NCI-H1436 (cell line): ENCODE results near the gene RAD51B.
"Not testable (repeated sequence)": the region's sequence is repeated elsewhere in the genome, so short reads cannot be mapped to it uniquely, and the experiment has no call there.

Source experiments
- DNase-seq: peaks from one replicate; lab custom pipeline; 2025; lab: John Stamatoyannopoulos, UW

RAD51B gene

DNA sequence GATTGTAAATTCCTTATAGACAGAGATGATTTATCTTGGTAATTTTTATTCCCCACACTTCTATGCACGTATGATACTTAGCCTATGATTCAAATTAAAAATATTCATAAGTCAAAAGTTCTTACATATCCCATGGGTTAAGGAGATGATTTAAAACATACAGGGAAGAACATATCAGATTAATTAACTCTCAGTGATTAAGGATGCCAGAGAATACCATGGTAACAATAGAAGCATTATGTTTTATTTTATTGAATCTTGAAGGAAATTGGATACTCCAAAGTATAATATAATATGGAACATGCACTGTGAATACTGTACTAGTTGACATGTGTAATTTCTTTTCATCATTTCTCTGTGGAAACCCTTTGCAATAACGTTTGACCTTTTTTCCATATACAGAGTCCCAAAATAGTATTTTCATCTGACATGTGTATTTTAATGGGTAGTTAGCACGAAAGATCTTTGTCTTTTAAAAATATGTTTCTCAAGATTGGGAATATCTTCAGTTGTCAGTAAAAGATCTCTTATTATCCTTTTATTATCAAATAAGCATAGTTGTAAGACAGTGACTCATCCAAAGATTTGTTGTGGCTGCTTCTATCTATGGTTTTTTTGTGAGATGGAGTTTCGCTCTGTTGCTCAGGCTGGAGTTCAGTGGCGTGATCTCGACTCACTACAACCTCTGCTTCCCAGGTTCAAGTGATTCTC lies 166.7 kb downstream of the RAD51B start:
- no peak for DNase-seq

GRCh38 chr14:67987606-67988005 lies 168.0 kb downstream of the RAD51B start:
- no peak for DNase-seq

DNA sequence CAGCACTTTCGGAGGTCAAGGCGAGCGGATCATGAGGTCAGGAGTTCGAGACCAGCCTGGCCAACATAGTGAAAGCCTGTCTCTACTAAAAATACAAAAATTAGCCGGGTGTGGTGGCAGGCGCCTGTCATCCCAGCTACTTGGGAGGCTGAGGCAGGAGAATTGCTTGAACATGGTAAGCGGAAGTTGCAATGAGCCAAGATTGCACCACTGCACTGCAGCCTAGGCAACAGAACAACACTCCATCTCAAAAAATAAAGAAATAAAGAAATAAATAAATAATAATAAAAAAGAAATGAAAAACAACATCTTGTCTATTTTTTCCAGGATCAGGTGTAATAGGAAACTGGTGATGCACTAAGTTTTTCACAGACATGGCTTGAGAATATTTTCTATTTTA lies 168.6 kb downstream of the RAD51B start:
- DNase-seq = not testable (repeated sequence)

DNA sequence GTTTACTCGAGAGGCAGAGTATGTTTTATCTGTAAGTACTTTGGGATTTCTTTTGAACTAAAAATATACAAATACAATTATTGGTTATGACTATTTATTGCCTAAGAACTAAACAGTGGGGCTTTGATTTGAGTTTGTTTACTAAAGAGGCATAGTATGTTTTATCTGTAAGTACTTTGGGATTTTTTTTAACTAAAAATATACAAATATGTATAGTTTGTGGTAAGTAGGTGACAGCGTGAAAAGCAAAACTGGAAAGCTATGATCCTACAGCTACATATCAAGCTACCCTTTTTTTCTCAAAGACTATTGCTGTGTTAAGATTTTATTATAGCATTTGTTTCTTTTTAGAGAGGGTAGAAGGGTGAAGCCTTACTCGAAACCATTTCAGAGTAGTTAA lies 171.0 kb downstream of the RAD51B start:
- no peak for DNase-seq

DNA sequence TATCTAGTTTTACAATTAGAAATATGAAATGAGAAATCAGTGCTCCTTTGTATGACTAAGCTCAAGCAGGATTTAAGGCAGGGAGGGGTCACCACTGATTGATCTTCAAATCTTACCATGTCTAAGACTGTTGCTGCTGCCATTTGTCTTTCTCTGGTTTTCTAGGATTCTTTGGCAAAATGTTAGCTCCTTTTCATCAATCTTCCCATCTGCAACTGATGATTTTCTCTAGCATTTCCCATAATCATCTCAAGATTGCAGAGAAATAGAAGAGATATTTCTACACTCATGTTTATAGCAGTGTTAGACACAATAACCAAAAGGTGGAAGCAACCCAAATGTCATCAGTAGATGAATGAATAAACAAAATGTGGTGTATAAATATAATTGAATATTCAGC lies 175.0 kb downstream of the RAD51B start:
- DNase-seq = no peak

- no peak for DNase-seq
Measured at GRCh38 chr14:67996235-67996634, 176.7 kb downstream of the RAD51B start.

- no peak for DNase-seq
Measured at GRCh38 chr14:67998834-67999233, 179.3 kb downstream of the RAD51B start.

GRCh38 chr14:67999290-67999689 lies 179.7 kb downstream of the RAD51B start:
- no peak for DNase-seq

DNA sequence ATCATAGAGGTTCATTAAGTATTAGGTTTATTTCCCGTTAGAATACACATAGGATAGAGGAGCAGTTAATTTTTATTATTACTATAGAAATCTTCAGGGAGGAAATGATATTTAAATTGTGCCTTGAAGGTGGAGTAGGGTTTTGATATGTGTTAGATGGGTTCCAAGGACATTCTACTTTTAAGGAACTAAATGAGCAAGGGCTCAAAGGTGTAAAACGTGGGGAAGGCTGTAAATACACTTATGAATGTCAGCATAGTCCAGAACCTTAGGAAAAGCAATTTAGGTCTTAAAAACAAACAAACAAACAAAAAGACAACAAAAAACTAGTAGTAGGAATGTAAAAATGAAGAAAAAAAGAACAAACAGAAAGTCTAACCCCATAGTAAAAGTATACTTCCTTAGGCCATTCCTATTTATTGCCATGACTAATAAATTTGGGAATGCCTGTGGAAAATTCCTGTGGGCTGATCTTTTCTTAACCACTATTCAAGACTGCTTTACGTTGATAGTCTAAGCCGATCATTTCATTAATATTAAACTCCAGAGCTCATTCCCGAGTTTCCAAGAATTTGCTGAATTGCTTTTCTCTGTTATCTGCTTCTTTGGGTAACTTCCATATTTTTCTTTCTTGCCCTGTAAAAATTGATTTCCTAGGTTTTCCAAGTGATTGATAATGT lies 180.3 kb downstream of the RAD51B start:
- no peak for DNase-seq

DNA sequence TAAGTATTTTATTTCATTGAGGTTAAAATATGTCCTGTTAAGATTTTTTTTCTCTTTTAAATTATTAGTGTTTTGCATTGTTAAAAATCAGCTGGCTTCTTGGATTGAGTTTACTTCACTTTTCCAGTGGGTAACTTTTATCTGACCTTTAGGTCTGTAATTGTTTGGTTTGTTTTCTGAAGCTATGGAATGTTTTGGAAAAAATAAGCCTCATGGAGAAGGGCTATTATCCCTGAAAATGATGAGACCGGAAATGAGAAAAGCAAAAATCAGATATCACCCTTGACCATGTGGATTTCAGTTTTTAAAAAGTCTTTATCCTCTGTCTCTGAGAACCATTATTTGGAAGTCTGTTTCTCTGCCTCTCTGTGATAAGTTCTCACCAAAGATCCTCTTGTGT lies 180.9 kb downstream of the RAD51B start:
- no peak for DNase-seq

DNA sequence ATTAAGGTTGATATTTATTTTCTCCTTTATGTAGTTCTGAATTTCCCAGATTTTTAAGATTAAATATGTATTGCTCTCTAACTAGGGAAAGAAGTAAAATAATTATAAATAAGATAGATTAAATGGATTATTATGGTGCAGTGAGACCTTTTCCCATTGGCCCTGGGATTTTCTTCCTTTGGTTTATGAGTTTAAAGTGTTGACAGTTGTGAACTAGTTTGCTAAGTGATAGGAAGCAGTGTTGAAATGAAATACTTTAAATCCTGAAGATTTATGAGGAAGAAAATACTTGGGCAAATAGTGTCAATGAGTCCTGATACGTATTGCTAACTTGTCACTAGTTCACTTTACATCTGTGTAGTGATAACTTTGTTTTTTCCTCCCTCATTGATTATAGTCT lies 188.9 kb downstream of the RAD51B start:
- DNase-seq = no peak

- no peak for DNase-seq
Measured at GRCh38 chr14:68011406-68012028, 191.9 kb downstream of the RAD51B start.

GRCh38 chr14:68012871-68013270 lies 193.3 kb downstream of the RAD51B start:
- no peak for DNase-seq

DNA sequence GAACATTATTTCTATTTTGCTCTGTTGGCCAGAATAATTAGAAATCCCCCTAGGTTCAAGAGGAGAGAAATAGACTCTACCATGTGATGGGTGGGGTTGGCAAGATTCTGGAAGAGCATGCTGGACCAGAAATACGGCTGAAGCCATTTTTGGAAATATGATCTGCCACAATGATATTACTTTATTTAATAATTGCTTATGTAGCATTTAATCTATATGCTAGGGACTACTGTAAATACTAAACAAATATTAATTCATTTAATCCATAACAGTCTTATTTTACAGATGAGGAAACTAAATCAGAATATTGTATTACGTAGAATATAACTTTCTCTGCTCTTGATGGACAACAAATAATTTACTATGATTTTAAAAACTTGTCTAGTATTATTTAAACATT lies 193.7 kb downstream of the RAD51B start:
- no peak for DNase-seq

DNA sequence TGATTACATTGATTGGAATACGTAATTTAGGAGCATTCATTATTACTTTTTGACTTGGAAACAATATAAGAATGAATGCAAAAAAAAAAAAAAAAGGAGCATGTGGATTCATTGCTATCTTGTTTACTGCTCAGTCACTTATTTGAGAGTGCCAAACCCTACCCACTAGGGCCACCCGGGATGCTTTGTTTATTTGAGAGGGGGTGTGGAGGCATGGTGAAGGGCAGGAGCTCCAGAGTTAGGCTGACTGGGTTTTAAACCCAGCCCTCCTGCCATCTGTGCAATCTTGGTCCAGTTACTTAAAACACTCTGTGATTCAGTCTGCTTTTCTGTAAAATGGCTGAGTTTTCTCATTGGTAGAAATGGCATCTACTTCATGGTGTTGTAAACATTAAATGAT lies 195.2 kb downstream of the RAD51B start:
- DNase-seq = no peak

DNA sequence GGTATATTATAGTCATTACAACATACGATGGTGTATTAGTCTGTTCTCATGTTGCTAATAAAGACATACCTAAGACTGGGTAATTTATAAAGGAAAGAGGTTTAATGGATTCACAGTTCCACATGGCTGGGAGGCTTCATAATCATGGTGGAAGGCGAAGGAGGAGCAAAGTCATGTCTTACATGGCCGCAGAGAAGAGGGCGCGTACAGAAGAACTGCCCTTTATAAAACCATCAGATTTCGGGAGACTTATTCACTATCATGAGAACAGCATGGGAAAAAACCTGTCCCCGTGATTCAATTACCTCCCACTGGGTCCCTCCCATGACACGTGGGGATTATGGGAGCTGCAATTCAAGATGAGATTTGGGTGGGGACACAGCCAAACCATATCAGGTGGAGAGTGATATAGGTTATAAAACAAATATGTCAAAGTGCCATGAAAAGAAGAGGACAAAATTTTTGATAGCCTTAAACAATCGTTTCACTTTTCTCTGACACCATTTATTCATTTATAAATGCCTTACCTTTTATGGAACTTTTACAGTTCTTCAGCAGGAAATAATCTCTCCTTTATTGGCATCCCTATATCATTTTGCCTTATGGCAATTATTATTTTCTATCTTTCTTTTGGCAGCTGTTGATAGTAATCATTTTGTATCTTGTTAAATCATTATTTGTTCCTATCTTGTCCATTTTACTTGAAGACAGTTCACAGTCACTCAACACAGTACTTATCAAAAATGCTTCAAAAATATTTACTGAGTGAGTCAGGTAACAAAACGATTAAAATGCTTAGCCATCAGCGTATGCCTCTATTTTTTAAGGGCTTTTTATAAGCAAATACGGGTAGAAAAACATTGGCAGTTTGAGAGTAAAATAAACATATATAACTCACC lies 196.0 kb downstream of the RAD51B start:
- no peak for DNase-seq

DNA sequence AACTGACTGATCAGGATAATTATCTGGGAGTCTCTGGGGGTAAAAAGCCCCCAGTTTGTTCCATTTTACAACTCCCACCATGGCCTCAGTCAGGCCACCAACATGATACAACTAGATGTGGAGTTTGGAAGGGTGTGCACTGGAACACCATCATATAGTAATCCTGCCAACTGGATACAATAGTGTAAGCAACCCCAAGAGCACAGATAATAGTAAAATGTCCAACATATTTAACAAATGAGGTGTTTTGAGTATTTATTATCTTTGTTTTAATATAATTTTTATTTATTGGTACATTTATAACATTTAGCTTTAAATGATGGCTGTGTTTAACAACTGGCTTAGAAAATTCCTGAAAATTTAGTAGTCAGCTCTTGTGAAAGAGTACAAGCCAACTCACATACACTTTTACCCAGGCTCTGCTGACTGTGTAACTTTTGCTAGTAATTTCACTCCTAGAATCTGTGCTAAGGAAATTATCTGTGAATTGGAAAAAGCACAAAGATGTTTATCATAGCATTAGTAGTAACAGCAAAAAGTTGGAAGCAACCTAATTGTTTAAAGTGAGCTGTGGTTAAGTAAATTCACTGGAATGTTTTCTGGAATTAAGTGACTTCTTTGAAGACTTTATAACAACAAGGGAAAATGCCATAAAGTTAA lies 196.8 kb downstream of the RAD51B start:
- DNase-seq = no peak

GRCh38 chr14:68018598-68018997 lies 199.0 kb downstream of the RAD51B start:
- DNase-seq = no peak

GRCh38 chr14:68020493-68020892 lies 200.9 kb downstream of the RAD51B start:
- DNase-seq = no peak

DNA sequence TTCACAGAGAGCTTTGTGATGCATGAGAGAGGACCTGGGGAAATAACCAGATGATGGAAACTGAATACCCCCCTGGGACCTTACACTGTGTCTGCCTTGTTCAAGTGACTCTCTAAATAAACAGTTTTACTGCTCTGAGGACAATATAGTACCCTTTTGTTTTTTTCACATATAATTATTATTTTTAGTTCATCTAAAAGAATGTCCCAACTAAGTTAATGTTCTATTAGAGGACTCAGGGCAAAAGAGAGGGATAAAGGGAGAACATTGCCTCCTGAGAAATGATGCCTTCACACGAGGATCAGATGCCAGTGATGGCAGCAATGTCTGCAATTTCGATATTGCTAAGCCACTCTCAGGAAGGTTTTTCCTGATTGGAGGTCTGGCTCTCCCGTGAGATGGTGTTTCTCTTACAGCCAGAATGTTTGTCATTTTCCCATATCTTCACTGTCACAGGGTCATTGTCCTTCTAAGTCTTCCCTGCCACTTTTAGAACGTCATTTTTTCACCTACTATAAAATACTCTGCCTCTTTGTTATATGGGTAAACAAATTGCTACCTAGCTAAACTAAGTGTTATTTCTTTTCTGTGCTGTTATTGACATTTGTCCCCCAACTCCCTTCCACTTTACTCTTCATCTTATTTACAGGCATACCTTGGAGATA lies 201.6 kb downstream of the RAD51B start:
- peak; percentile 80 for DNase-seq

DNA sequence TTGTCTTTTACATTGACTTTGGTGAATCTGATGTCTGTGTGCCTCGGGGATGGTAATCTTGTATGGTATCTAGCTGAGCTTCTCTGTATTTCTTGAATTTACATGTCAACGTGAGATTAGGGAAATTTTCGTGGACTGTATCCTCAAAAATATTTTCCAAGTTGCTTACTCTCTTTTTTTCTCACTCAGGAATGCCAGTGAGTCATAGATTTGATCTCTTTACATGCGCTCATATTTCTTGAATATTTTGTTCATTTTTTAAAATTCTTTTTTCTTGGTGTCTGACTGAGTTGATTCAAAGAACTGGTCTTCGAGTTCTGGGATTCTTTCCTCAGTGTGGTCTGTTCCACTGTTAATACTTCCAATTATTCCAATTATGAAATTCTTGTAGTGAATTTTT lies 207.7 kb downstream of the RAD51B start:
- no peak for DNase-seq
